ENCODE results near the gene TUBD1. TPM values are rescaled to one million over a fixed set of nuclear protein-coding genes. Genes with fewer than 3 reads are reported as not detected.

TUBD1 gene
- total and polyA plus RNA-seq, 2 of the 13 experiments (the other 11 are each of a cell fraction or from before 2014, with no cell fraction given) = 18.2 to 25.9 TPM

- TF ChIP-seq REST (IDR thresholded peaks at IDR 0.05; ENCODE audit: borderline replicate concordance in 1 of 2, low read depth in 1 of 2, low read length in 2 of 2) (no peak), SIX4 (CRISPR knock-in tag; IDR thresholded peaks at IDR 0.05) (0 out of 2 replicates have a peak, but pooled peaks have one; percentile 50), DMAP1 (CRISPR knock-in tag; IDR thresholded peaks at IDR 0.05) (0 out of 2 replicates have a peak, but pooled peaks have one; percentile 24), YEATS2 (CRISPR knock-in tag; IDR thresholded peaks at IDR 0.05; ENCODE audit: borderline replicate concordance) (no peak; the same call in 1 of the 2 replicates), HIVEP1 (CRISPR knock-in tag; IDR thresholded peaks at IDR 0.05) (no peak), ZBTB8A (CRISPR knock-in tag; IDR thresholded peaks at IDR 0.05; ENCODE audit: borderline replicate concordance, low read depth) (no peak), POLR2AphosphoS2 (IDR thresholded peaks at IDR 0.05; ENCODE audit: low read depth, low read length) (peak; percentile 94), RELA (CRISPR knock-in tag; IDR thresholded peaks at IDR 0.05) (no peak), IRF1 (CRISPR knock-in tag; IDR thresholded peaks at IDR 0.05; ENCODE audit: low read depth) (no peak), HDAC1 (CRISPR knock-in tag; IDR thresholded peaks at IDR 0.05) (no peak), ZNF644 (CRISPR knock-in tag; IDR thresholded peaks at IDR 0.05; ENCODE audit: low read depth) (0 out of 2 replicates have a peak, but pooled peaks have one; percentile 19), HHEX (CRISPR knock-in tag; IDR thresholded peaks at IDR 0.05) (0 out of 2 replicates have a peak, but pooled peaks have one; percentile 19), MLLT10 (CRISPR knock-in tag; IDR thresholded peaks at IDR 0.05) (no peak), NFE2L1 (CRISPR knock-in tag; IDR thresholded peaks at IDR 0.05; ENCODE audit: borderline replicate concordance) (no peak), FOXK1 (CRISPR knock-in tag; IDR thresholded peaks at IDR 0.05; ENCODE audit: borderline replicate concordance, low read depth) (peak; percentile 63; the same call in 1 of the 2 replicates), TFDP2 (CRISPR knock-in tag; IDR thresholded peaks at IDR 0.05) (no peak), NPAS2 (CRISPR knock-in tag; IDR thresholded peaks at IDR 0.05; ENCODE audit: borderline replicate concordance) (no peak), CSRNP1 (CRISPR knock-in tag; IDR thresholded peaks at IDR 0.05) (peak; percentile 17; the same call in 1 of the 2 replicates), SCMH1 (CRISPR knock-in tag; IDR thresholded peaks at IDR 0.05; ENCODE audit: borderline replicate concordance) (no peak), ISX (CRISPR knock-in tag; conservative IDR thresholded peaks at IDR 0.05) (no peak), NCOA5 (CRISPR knock-in tag; IDR thresholded peaks at IDR 0.05) (no peak), CBX5 (CRISPR knock-in tag; IDR thresholded peaks at IDR 0.05; ENCODE audit: borderline replicate concordance) (0 out of 2 replicates have a peak, but pooled peaks have one; percentile 44), MATR3 (CRISPR knock-in tag; IDR thresholded peaks at IDR 0.05) (no peak)
Measured at GRCh38 chr17:59845595-59846393, 46.9 kb downstream of the TUBD1 start (continued).
